Neural progenitor cell (in vitro differentiated cells): ENCODE measurements around the gene CACNA2D4.

Experiments
- EZH2 ChIP-seq: fragments of 200-600 bp; sonication (generic); IDR thresholded peaks from 2 replicates; pipeline ENCODE4 v1.6.1; 2017; ENCODE audit warnings: antibody characterized with exemption, mild to moderate bottlenecking, moderate library complexity
- TF ChIP-seq, protein P1 (sequence below): fragments of 200-600 bp; sonication (generic); IDR thresholded peaks from 2 replicates; pipeline ENCODE4 v1.5.1; 2017; ENCODE audit warnings: antibody characterized with exemption, mild to moderate bottlenecking

DNA sequence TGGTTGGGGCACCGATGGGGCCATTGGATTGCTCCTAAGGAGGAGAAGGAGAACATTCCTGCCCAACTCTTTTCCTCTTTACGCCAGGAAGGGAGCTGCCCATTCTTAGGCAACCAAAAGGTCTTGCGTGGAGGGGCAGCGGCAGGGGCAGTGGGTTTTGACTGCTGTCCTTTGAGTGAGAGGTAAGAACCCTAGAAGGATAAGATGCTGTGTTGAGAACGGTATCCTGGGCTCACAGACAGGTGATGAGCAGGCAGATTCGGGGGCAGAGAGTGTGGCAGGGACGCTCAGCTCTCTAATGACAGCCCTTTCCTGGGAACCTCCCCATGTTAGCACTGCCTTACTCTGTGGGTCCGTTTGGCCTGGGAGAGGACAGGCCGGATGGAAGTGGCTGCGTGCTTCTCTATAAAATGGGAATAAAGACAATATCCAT lies 84.8 kb downstream of the CACNA2D4 start:
- TF ChIP-seq, protein P1, sequence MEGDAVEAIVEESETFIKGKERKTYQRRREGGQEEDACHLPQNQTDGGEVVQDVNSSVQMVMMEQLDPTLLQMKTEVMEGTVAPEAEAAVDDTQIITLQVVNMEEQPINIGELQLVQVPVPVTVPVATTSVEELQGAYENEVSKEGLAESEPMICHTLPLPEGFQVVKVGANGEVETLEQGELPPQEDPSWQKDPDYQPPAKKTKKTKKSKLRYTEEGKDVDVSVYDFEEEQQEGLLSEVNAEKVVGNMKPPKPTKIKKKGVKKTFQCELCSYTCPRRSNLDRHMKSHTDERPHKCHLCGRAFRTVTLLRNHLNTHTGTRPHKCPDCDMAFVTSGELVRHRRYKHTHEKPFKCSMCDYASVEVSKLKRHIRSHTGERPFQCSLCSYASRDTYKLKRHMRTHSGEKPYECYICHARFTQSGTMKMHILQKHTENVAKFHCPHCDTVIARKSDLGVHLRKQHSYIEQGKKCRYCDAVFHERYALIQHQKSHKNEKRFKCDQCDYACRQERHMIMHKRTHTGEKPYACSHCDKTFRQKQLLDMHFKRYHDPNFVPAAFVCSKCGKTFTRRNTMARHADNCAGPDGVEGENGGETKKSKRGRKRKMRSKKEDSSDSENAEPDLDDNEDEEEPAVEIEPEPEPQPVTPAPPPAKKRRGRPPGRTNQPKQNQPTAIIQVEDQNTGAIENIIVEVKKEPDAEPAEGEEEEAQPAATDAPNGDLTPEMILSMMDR: no peak
- TF ChIP-seq EZH2: no peak
